OCI-LY7 (cell line): ENCODE data around the gene SIPA1L3.

ENCODE experiments used
- EZH2phosphoT487 ChIP-seq: fragments of 200-600 bp; sonication (generic); IDR thresholded peaks from 2 replicates; pipeline ENCODE4 v1.6.1; 2018; ENCODE audit warnings: low read depth, borderline replicate concordance, mild to moderate bottlenecking, mixed run types, antibody characterized with exemption, low read length, moderate library complexity, mixed read lengths
- TF ChIP-seq, protein P1 (sequence below): fragments of 200-600 bp; sonication (generic); conservative IDR thresholded peaks from 2 replicates; pipeline ENCODE4 v1.5.1; 2014; ENCODE audit warnings: mild to moderate bottlenecking, antibody characterized with exemption, low read length, moderate library complexity, mixed read lengths

DNA sequence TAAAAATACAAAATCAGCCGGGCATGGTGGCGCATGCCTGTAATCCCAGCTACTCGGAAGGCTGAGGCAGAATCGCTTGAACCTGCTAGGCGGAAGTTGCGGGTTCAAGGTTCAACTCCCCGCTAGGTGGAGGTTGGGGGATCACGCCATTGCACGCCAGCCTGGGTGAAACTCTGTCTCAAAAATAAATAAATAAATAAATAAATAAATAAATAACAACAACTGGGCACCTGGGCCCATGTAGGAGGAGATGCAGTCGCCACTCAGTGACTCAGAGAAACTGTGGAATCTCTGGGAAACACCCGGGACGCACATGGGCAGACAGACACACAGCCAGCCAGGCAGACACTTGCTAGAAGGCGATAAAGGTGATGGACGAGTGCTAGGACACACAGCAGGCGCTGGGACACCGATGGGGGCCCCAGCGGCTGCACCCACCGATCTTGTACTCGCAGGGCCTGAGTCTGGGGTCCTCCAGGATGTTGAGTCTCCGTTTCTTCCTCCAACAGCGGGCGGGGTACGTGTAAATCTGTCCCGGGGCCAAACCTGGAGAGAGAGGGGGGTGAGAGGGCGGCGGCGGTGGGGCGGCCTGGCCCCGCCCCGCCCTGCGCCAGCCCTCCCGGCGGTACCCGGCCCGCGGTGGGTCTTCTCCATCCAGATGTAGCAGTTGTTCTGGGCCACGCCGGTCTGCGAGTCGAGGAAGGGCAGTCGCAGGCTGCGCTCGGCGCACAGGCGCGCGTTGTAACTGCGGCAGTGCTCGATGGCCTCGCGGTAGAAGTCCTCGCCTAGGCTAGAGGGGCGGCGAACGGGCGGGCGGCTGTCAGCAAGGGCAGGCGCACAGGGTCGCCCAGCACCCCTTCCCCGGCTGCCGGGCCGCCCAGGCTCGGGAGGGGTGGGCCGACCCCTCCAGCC is 315.2 kb downstream of the SIPA1L3 start:
- TF ChIP-seq, protein P1, sequence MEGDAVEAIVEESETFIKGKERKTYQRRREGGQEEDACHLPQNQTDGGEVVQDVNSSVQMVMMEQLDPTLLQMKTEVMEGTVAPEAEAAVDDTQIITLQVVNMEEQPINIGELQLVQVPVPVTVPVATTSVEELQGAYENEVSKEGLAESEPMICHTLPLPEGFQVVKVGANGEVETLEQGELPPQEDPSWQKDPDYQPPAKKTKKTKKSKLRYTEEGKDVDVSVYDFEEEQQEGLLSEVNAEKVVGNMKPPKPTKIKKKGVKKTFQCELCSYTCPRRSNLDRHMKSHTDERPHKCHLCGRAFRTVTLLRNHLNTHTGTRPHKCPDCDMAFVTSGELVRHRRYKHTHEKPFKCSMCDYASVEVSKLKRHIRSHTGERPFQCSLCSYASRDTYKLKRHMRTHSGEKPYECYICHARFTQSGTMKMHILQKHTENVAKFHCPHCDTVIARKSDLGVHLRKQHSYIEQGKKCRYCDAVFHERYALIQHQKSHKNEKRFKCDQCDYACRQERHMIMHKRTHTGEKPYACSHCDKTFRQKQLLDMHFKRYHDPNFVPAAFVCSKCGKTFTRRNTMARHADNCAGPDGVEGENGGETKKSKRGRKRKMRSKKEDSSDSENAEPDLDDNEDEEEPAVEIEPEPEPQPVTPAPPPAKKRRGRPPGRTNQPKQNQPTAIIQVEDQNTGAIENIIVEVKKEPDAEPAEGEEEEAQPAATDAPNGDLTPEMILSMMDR: no peak
- TF ChIP-seq EZH2phosphoT487: no peak
